GM12878 (cell line): Measurements from ENCODE around the gene TPP2. TPM values are rescaled to one million over a fixed set of nuclear protein-coding genes. Genes with fewer than 3 reads are reported as not detected.

Source experiments
- CREM ChIP-seq: IDR thresholded peaks from 2 replicates; pipeline ENCODE4 v1.6.1; 2014; ENCODE audit warnings: antibody characterized with exemption, low read depth
- ETV6 ChIP-seq, 2 experiments: fragments of 450-650 bp in 1 of 2; IDR thresholded peaks in 1 of 2; conservative IDR thresholded peaks in 1 of 2; 2 replicates each; pipeline ENCODE4 v1.6.1; 2014; ENCODE audit warnings: antibody characterized with exemption in 1 of 2, borderline replicate concordance in 1 of 2, low read depth in 1 of 2, mild to moderate bottlenecking in 1 of 2, moderate library complexity in 1 of 2
- HDAC6 ChIP-seq: fragments of 200-600 bp; sonication (generic); IDR thresholded peaks from one replicate; pipeline ENCODE4 v1.8.0; 2017; ENCODE audit warnings: antibody characterized with exemption; ENCODE audit not compliant: unreplicated experiment
- LARP7 ChIP-seq: fragments of 450-650 bp; IDR thresholded peaks from 2 replicates; pipeline ENCODE4 v1.6.1; 2017; ENCODE audit warnings: mild to moderate bottlenecking
- MTA3 ChIP-seq: IDR thresholded peaks from 2 replicates; pipeline ENCODE4 v1.6.1; 2012; ENCODE audit warnings: low read length, inconsistent platforms, borderline replicate concordance
- RAD21 ChIP-seq: IDR thresholded peaks from 2 replicates; pipeline ENCODE4 v1.6.1; 2011; ENCODE audit warnings: mild to moderate bottlenecking, low read depth, low read length, moderate library complexity; ENCODE audit not compliant: insufficient read depth
- ZNF207 ChIP-seq: fragments of 450-650 bp; IDR thresholded peaks from 2 replicates; pipeline ENCODE4 v1.6.1; 2014; ENCODE audit warnings: antibody characterized with exemption, mild to moderate bottlenecking, borderline replicate concordance
- ZSCAN29 ChIP-seq: fragments of 450-650 bp; IDR thresholded peaks from 2 replicates; pipeline ENCODE4 v1.6.1; 2017; ENCODE audit warnings: mild to moderate bottlenecking, moderate library complexity
- ZZZ3 ChIP-seq: IDR thresholded peaks from 2 replicates; pipeline ENCODE4 v1.6.1; 2011; ENCODE audit warnings: low read depth; ENCODE audit not compliant: control insufficient read depth, insufficient read length
- polyA plus RNA-seq, 11 experiments: library from polyadenylated mRNA; depleted of rRNA in 4 of 11; unstranded in 6 of 11; stranded (reverse) in 5 of 11; fragments of >200 nt; fragmentation: Nextera tagmentation in 4 of 11; fragmentation: Illumina TruSeq in 1 of 11; extraction: Ambion mirVana in 4 of 11; extraction: Trizol in 1 of 11; gene quantifications; 1 replicate in 1 of 11; 2 replicates in 10 of 11; pipeline versions ENCODE4 v1.2.1 to v1.2.3, GENCODE V29; 2011 to 2016; ENCODE audit warnings: inconsistent platforms in 2 of 11, missing spikeins in 2 of 11, low read depth in 1 of 11
- total RNA-seq, 4 experiments: library from RNA; depleted of rRNA in 3 of 4; stranded (reverse); fragments of >200 nt in 3 of 4; fragmentation: Illumina TruSeq in 1 of 4; extraction: Trizol in 1 of 4; gene quantifications; 2 replicates each; pipeline versions ENCODE4 v1.2.1 to v1.2.3, GENCODE V29; 2013 to 2021
- TF ChIP-seq, protein P1 (sequence below): fragments of 450-650 bp; formaldehyde crosslinking; IDR thresholded peaks from 2 replicates; pipeline ENCODE4 v1.4.0; 2022; ENCODE audit warnings: mild to moderate bottlenecking, moderate library complexity

Gene TPP2
- total and polyA plus RNA-seq, 10 of the 15 experiments (the other 5 are each of a cell fraction or from before 2014, with no cell fraction given): 18.4 to 82.3 (median 55.4) TPM

DNA sequence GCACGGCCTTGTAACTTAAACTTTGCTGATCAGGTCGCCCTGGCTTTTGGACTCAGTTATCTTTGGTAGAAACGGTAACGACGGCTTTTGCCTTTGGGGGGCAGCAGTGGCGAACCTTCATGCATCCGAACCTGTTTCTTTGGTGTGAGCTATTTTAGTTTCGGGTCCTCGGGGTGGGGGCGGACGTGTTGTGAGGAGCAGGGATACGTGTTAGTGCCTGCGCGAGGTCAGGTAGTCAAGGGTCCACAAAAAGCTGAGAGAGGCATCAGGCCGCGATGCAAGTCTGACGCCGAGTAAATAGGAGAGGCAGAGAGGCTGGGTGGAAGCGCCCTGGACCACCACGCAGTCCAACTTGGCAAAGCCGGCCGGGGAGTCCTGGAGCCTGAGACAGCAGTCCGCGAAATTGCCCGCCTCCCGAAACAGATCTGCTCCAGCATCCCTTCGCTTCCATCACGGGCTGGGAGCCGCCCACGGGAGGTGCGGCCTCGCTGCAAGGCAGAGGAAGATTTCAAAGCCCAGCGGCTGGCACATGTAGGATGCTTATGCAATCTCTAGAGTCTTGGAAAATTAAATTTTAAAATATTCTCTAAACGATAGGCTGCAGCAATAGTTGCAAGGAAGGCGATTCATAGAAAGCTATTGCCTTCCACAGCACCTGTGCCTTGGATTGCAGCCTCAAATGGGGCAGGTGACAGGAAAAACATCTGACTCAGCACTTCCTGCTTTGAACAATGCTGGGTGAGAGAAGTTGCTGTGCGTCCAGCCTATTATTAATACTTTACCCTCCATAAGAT, 4.6 kb upstream of the TPP2 start (continued):
- TF ChIP-seq, protein P1, sequence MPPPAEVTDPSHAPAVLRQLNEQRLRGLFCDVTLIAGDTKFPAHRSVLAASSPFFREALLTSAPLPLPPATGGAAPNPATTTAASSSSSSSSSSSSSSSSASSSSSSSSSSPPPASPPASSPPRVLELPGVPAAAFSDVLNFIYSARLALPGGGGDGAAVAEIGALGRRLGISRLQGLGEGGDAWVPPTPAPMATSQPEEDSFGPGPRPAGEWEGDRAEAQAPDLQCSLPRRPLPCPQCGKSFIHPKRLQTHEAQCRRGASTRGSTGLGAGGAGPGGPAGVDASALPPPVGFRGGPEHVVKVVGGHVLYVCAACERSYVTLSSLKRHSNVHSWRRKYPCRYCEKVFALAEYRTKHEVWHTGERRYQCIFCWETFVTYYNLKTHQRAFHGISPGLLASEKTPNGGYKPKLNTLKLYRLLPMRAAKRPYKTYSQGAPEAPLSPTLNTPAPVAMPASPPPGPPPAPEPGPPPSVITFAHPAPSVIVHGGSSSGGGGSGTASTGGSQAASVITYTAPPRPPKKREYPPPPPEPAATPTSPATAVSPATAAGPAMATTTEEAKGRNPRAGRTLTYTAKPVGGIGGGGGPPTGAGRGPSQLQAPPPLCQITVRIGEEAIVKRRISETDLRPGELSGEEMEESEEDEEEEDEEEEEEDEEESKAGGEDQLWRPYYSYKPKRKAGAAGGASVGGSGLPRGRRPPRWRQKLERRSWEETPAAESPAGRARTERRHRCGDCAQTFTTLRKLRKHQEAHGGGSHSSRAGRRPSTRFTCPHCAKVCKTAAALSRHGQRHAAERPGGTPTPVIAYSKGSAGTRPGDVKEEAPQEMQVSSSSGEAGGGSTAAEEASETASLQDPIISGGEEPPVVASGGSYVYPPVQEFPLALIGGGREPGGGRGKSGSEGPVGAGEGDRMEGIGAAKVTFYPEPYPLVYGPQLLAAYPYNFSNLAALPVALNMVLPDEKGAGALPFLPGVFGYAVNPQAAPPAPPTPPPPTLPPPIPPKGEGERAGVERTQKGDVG (CRISPR knock-in tag): no peak
- TF ChIP-seq ZZZ3 (no peak), ZNF207 (peak; percentile 80; the same call in 1 of the 2 replicates), MTA3 (no peak), ZSCAN29 (no peak), HDAC6 (no peak), ETV6 (conservative IDR thresholded peaks at IDR 0.05 in 1 of 2, IDR thresholded peaks at IDR 0.05 in 1 of 2; ENCODE audit: borderline replicate concordance in 1 of 2, low read depth in 1 of 2) (no peak), LARP7 (no peak; the same call in 1 of the 2 replicates), CREM (peak; percentile 7; the same call in 1 of the 2 replicates), RAD21 (peak; percentile 75)
